ENCODE data around the gene UBXN2A.

DNA sequence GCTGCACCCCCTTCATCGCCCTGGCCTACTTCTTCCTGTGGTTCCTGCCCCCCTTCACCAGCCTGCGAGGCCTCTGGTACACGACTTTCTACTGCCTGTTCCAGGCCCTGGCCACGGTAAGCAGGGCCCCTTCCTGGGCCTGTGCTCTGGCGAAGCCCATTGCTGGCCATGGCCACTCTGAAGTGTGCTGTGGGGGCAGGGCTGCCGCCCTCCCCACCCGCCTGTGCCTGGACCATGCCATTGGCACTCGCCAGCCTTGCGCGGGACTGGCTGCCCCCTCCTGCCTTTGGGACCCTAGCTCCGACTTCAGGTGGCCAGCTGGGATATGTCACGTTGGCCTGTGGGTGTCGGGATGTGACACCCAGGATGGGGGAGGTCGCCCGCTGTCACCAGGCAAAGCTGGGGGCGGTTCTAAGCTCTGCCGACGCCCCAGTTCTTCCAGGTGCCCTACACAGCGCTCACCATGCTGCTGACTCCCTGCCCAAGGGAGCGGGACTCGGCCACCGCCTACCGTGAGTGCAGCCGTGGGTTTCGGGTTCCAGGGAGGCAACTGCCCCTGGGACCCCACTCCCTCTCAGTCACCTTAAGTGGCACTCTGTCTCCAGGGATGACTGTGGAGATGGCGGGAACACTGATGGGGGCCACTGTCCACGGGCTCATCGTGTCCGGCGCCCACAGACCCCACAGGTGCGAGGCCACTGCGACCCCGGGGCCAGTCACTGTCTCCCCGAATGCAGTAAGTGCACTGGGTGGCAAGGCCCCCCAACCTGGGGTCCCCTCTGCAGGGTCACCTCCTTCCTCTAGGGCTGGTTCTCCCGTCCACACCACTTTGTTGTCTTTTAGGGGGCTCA lies 76.8 kb downstream of the UBXN2A start:
- TF ChIP-seq CTCF (IDR thresholded peaks at IDR 0.05), result no peak
- no peak for TF ChIP-seq POLR2A (IDR thresholded peaks at IDR 0.05)

Measured in right lobe of liver (tissue), 4 donors.